Skin epidermis (tissue), 12 donors: Measurements from ENCODE around the gene FAM107A.

Experiments used
- H3K27ac ChIP-seq, 21 experiments: fragments of 200-600 bp; sonication (generic) in 11 of 21; one replicate each; pipeline ENCODE4 v1.5.0; 2020; ENCODE audit warnings: mild to moderate bottlenecking in 3 of 21, inconsistent platforms in 2 of 21, moderate library complexity in 2 of 21
- H3K4me3 ChIP-seq, 7 experiments: fragments of 200-600 bp; sonication (generic) in 2 of 7; one replicate each; pipeline ENCODE4 v1.5.0; 2020; ENCODE audit warnings: inconsistent platforms in 2 of 7, mild to moderate bottlenecking in 2 of 7, moderate library complexity in 1 of 7

FAM107A gene, protein sequence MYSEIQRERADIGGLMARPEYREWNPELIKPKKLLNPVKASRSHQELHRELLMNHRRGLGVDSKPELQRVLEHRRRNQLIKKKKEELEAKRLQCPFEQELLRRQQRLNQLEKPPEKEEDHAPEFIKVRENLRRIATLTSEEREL

DNA sequence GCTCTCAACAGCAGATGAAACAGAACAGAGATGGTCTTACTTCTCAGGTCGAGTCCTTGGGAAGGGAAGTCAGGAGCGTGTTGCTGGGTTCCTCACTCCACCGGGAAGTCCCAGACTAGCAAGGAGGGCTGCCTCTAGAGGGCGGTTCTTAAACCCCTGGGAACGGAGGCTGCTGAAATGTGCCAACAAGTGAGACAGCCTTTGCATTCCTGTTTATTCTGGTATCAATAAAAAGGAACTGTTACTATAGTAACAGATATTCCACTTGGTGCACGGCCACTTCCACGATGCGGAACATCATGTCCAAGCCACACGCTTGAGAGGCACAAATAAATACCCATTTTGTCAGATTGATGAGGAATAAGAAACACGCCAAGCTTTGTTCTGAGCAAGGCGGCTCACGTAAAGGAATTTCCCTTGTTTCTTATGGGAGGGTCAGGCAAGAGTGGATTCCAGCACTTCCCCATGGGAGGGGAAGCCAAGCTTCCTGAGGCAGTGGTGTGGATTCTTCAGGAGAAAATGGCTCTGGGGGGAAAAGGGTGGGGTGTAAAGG lies at the start of gene FAM107A:
FAM107A (minus strand) TSS at position 123 of the 553 bp plus-strand sequence. CDS start 7,531 bp downstream, outside the sequence.
- Histone ChIP-seq H3K4me3 (peak within 1 kb of the TSS in 2 of 7 experiments; percentile 8 to 25), H3K27ac (peak within 1 kb of the TSS in 15 of 21 experiments; percentile 22 to 83 (median 69))

DNA sequence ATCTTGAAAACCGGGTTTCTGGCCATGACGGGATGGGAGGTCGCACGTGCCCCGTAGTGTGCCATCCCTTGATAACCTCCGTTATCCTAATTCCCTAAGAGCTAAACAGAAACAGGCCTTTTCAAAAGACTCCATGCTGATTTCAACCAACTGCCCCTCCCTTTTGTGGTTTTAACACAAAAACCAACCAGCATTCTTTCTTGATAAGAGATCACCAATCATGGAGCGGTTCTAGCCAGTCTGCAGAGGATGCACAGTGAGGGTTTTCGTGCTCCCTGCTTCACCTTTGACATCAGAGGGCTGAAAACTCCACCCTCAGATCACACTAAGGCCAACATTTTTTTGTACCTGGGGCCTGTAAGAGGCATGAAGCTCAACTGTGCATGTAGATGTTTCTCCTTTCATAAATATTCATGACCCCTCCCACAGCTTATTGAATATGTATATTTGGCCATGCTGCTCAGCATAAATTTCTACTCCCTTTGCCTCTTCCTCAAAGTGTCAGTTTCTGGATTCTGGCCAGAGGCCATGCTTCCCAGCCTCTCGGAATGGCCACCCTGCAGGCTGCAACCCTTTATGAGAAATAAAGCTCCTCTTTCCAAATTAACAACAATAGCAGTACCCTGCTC lies 48.1 kb upstream of the FAM107A start:
- H3K27ac ChIP-seq = no peak overlapping the region
- no peak overlapping the region for H3K4me3 ChIP-seq

DNA sequence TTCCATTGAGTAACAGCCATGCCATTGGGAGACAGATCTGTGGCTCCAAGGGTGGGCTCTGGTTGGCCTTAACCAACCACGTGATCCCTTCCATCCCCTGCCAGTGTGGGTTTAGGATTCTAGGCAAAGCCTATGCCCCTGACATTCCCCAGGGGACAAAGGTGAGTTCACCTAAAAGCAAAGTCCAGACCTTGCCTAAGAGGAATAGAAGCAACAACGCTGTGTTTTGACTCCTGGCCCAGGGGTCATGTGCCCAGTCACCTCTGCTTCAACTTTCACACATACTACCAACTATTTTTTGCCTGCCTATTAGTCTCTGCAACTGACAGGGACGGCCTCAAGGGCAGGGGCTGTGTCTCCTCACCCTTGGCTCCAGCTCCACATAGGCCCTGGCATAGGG lies 47.4 kb upstream of the FAM107A start:
- Histone ChIP-seq H3K27ac (no peak overlapping the region), H3K4me3 (no peak overlapping the region)

DNA sequence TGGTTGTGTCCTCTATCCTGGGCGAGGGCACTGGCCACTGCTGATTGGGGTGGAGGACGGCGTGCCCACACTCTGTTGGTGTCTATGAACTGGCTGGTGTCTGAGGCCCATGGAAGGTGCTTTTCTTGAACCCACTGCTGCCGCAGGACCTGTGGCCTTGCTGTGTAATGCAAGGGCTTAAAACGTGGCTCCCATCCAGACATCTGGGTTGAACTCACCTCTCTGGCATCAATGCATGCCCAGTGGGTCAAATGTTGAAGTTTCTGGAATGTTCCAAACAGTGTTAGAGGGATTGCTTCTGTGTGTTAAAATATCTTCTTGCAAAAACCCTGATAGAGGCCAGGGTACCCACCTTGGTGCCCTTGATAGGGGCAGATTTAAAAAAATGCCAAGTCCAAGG lies 46.8 kb upstream of the FAM107A start:
- H3K27ac ChIP-seq = no peak overlapping the region

DNA sequence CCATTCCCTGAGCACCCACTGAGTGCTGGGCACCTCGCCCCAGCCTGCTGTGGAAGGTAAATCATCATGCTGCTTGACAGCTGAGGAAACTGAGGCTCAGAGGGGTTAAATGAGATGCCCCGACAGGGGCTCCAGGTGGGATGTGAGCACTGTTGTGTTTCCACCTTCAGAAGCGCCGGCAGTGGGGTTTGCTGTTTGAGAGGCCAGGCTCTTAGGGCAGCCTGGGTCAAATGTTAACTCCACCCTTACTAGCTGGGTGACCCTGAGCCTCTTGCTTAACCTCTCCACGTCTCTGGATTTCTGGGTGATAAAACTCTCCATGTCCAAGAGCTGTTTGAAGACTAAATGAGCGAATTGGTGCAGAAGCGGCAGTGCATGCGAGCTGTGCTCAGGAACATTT lies 46.3 kb upstream of the FAM107A start:
- no peak overlapping the region for H3K27ac ChIP-seq
- no peak overlapping the region for H3K4me3 ChIP-seq

More for the DNA sequence above, 46.8 kb upstream of the FAM107A start:
- H3K4me3 ChIP-seq = no peak overlapping the region

DNA sequence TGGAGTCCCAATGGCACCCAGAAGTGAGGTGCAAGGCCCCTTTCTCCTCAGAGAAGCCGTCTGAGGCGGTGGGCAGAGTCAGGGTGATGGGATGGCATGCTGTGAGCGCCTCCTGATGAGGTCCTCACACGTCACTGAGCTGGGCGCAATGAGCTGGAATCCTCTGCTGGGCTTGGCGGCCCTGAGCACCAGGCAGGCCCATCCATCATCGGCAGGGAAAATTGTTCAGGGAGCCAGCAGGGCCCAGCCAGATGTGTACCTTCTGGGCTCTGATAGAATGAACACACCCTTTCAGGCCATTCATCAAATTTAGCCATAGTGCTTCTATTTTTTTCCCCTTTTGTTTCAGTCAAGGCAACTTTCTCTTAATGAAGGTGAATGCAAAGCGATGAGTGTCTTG lies 45.7 kb upstream of the FAM107A start:
- H3K4me3 ChIP-seq = no peak overlapping the region
- no peak overlapping the region for H3K27ac ChIP-seq

DNA sequence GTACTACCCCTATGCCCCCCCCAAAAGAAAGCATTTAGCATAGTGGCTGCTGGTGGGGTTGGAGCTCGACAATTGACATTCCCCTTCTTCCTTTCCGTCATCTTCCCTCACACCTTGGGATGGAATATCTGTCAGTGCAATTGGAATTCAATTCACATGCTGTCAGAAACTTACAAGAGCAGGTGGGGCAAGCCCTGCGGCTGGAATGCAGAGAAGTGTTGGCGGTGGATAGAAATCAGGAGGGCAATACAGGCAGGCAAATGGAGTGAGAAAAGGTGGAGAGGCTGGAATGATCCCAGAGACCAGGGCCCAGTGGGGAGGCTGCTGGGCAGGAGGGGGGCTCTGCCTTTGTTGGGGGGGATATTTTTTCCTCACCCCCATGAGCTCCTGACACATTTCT lies 45.2 kb upstream of the FAM107A start:
- Histone ChIP-seq H3K4me3 (no peak overlapping the region), H3K27ac (no peak overlapping the region)

DNA sequence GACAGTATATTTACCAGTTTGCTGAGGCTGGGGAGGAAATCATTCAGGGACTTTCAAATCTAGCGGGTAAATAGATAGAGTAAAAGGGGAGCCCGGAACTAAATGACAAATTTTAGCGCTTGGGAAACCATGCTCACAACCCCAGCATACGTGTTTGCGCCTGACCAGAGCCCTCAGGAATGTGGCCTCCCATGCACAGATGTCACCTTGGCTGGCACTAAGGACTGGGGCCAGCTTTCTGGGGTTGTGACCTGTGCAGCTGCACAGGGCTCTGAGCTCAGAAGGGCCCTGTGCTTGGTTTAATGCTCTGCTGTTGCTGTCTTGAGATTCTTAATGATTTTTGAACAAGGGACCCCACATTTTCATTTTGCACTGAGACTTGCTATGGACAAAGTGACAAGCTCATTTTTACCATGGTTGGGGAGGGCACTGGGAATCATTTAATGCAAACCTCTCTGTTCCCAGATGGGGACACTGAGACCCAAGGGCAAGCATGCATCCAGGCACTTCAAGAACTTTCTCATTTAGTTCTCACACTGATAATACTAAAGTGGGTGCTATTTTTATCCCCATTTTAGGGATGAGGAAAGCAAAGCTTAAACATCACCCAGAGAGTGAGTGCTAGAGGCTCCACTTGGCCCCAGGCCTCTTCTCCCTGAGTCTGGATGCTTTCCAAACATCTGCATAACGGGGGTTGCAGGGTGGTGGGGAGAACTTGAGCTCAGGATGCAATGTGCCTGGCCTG lies 44.1 kb upstream of the FAM107A start:
- Histone ChIP-seq H3K4me3 (no peak overlapping the region), H3K27ac (no peak overlapping the region)

DNA sequence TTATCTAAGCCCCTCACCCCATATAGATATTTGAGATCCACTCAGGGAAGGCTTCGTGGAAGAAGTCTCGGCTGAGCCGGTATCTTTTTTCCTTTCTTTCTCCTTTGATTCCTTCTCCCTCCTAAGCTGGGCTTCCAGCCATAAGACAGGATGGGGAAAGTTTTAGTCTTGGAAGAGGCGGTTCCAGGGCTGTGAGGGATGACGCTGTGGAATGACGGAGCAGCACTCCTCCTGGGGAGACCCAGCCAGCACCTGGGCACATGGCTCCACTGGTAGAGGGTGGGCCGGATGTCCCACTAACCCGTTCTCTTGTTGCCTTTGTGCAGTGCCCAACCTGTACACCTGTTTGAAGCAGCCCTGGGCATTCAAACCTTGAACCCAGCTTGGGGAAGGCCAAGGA lies 43.2 kb upstream of the FAM107A start:
- Histone ChIP-seq H3K27ac (no peak overlapping the region), H3K4me3 (no peak overlapping the region)

DNA sequence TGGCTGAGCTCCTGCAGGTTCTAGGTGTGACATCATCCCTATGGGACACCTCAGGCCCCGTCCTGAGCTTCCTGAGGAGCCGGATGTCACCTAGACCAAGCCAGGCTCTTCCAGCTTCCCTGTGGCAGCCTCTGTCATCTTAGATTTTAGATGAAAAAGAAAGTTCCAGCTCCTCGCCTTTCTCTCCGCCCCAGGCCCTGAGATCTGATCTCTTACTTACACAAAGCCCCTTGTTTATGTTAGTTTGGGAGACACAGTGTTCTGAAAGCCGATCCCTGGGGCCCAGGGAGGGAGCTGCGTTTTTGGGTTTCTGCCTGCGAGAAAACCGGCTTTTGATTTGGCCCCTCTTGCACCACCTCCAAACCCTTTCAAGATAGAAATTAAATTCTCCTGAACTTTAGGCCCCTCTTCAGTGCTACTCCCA lies 40.2 kb upstream of the FAM107A start:
- Histone ChIP-seq H3K4me3 (no peak overlapping the region), H3K27ac (peak overlapping the region in 2 of 21 experiments; percentile 25 to 55)

DNA sequence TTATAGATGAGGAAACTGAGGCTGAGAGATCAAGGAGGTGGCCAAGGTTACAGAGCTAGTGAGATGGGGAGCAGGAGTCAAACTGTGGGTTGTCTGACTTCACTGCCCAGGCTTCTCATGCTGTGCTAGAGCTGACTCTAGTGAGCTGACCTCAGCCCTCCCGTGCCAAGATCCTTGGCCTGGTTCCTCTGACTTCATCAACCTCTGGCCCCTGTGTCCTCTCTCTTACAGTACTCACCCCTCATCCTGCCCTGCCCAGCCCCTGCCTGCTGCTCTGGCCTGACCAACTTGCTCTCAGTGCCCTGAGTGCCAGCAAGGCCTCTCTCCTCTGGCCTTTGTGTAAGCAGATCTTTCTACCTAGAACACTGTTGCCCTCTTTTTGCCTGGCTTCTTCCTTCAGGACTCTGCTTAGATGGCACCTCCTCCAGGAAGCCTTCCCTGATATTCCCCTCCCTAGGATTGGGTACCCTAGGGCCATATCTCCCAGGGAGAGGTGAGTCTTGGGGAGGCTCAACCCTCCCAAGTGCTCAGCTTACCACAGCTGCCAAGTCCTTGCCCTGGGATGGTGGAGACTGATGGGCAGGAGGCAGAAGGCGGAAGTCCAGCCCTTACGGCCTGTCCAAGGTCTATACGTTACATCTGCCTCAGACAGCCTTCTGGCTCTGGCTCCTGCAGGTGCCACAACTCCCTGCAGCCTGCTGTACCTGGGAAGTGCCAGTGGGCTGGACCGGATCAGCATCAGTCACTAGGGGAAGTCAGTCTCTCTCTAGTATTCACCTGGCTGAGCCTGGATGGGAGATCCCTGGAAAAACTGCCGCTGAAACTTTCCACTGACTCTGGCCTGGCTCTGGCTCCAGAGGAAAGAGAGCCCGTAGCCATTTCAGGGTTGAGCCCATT lies 36.3 kb upstream of the FAM107A start:
- no peak overlapping the region for H3K4me3 ChIP-seq
- no peak overlapping the region for H3K27ac ChIP-seq

DNA sequence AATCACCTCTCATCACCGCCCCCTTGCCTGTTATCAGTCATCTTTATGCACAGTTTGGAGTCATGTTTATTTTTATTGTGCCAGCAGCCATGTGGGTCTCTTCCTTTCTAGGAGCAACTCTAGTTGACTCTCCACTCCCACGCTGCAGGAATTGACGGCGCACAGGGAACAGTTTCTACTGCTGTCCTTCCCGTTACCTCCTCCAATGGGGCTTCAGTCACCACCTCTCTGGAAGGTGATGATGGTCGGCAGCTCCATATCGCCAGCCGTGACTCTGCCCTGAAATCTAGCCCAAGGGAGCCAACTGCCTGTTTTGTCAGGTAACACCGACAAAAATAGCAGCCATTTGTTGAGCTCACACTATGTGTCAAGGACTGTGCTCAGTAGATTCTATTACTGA lies 35.6 kb upstream of the FAM107A start:
- Histone ChIP-seq H3K27ac (no peak overlapping the region), H3K4me3 (no peak overlapping the region)

DNA sequence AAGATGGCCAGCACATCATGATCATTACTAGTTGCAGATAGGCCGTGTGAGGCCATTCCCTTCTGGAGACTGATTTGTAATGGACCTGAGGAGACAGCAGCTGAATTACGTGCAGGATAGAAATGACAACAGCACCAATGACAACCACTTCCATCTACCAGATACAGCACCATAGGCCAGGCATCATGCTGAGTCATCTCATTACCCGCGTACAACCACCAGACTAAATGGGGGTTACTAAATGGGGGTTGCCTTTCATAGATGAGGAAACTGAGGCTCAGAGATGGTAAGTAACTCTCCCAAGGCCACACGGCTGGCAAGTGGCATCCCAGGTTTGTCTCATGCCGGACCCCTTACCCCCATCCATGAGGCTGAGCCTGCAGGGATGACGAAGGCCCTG lies 32.8 kb upstream of the FAM107A start:
- Histone ChIP-seq H3K27ac (no peak overlapping the region), H3K4me3 (no peak overlapping the region)

DNA sequence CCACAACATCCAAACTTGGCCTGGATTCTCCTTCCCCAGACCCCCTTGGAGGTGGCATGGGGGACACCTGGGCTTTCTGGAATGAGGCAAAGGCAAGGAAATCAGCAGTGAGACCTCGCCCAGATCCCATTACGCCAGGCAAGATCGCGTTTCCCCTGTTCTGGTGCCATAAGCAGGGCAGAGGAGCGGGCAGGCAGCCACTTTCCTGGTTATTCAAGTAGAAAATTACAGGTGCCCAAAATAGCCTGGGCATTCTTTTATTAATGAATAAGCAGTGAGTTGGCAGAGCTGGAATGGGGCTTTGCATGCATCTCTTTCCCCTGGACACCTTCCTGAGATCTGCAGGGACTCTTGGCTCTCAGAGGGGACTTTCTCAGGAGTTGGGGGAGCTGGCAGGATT lies 31.5 kb upstream of the FAM107A start:
- H3K27ac ChIP-seq = no peak overlapping the region
- no peak overlapping the region for H3K4me3 ChIP-seq

DNA sequence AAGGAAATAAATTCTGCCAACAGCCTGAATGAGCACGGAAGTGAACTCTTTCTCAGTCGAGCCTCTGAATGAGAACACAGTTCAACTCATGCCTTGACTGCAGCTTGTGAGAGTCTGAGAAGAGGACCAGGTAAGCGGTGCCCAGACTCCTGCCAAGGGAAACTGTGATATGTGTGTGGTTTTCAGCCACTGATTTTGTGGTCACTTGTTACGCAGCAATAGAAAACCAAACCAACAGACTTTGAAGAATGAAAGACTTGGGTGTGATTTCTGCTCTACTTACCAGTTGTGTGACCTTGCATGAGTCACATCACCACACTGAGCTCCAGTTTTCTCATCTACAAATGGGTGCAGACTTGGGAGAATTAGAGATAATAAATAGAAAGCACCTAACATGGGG lies 30.6 kb upstream of the FAM107A start:
- no peak overlapping the region for H3K4me3 ChIP-seq
- H3K27ac ChIP-seq = no peak overlapping the region

DNA sequence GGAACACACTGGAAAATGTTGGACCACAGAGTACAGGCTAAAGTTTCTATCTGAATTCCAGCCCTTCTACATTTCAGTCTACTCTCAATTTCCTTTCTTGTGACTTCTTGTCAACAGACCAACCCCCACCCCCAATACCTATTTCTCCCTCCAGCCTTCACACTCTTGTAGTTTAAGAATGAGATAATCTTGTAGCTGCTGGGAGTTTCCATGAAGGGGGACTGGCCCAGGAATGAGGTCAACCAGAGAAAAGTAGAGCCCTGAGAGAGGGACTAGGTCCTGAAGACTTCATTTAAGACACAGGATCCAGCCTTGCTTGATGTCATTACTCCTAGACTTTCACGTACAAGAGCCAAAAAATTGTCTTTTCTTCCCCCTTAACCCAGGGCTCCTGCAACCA lies 29.5 kb upstream of the FAM107A start:
- Histone ChIP-seq H3K27ac (no peak overlapping the region), H3K4me3 (no peak overlapping the region)

DNA sequence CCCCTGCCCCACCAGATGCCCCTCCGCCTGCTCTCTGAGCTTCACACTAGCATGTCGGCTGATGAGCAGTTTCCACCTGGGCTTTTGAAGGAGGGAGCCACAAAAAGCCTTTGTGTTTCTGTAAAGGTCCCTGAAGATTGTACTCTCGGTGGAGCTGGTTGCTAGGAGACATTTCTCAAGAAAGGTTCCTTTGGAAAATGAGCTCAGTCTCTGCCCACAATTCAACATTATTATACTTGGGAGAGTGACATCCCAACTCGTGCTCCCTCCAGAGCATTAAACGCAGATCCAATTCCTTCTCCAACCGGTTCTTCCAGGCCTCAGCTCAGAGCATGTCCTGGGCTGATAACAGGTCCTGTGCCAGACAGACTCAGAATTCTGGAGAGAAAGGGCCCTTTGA lies 26.8 kb upstream of the FAM107A start:
- Histone ChIP-seq H3K27ac (no peak overlapping the region), H3K4me3 (no peak overlapping the region)

DNA sequence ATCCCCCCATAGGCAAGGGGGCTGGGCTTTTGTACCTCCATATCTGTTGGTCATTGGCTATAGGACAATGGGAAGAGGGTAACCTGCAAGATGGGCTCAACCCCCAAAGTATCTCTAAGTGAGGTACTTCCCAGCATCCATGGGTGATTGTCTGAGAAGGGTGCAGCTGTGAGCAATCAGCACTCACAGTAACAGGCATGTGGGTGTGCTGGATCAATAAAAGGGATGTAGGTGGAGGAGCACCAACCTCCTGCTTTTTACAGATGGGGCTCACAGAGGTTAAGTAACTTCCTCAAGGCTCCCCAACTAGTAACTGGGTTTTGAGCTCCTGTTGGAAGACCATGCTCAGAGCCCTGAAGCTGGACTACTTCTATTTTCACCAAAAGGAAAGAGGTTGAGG lies 26.4 kb upstream of the FAM107A start:
- H3K4me3 ChIP-seq = no peak overlapping the region

DNA sequence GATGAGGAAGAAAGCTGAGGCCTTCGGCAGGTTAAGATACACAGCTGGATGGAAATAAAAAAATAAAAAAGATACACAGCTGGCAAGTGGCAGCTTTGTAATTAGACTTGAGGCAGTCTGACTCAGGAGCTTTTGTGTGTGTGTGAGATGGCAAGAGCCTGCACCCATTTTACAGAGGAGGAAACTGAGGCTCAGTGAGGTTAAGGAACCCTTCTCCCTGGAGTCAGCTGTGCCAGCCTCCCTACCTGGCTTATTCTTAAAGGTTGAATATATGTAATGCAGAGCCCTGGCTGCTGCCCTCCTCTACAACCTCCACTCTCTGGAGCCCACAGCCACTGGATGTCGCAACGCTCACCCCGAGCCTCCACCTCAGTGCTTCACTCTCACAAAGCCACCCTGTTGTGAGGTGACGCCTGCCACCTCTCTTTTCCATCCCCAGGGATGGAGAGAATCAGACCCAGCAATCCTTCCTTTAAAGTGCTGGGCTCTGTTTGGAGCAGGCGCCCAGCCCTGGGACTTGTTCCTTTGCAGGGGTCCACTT lies 20.6 kb upstream of the FAM107A start:
- Histone ChIP-seq H3K27ac (no peak overlapping the region), H3K4me3 (no peak overlapping the region)

More for the DNA sequence above, 26.4 kb upstream of the FAM107A start:
- no peak overlapping the region for H3K27ac ChIP-seq
